GM12872 (cell line): ENCODE data around the gene EPSTI1.

Source experiments
- CTCF ChIP-seq: IDR thresholded peaks from 3 replicates; pipeline ENCODE4 v1.5.1; 2011; ENCODE audit warnings: low read depth, mild to moderate bottlenecking, low read length, moderate library complexity; ENCODE audit not compliant: insufficient read depth

Gene EPSTI1

GRCh38 chr13:43016226-43016625, 24.2 kb upstream of the EPSTI1 start:
- TF ChIP-seq CTCF: no peak

DNA sequence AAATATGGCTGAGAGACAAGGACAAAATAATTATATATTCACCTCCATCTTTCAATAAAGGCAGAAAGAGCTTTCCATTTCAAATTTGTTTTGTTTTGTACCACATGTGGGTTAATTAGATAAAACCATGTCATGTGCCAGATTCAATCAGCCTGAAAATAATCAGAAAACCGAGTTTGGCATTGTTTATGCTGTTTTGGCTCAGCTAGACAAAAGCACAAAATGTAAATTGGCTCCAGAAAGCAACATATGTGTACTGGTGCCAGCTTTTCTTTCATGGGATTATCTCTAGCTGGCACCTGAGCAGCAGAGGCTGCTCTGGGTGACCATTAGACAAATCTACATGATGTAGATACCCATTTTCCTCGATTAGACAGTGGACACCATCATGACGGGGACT, 22.1 kb upstream of the EPSTI1 start:
- no peak for TF ChIP-seq CTCF

DNA sequence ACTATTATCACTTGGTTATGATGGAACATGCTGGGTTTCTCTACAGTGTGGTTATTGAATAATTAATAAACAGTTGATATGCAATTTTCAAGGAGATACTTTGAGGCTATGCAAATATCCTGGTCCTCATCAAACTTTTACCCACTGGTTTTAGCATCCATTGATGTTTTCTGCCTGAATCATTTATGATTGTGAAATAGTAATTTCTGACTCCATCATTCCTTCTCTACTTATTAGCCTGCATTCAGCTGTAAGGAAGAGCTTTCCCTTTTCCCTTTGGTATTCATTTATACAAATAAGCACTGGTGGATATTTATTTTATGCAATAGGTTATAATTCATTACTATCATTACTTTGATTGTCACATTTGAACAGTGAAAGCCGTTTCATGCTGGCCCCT, 17.5 kb upstream of the EPSTI1 start:
- TF ChIP-seq CTCF: no peak

DNA sequence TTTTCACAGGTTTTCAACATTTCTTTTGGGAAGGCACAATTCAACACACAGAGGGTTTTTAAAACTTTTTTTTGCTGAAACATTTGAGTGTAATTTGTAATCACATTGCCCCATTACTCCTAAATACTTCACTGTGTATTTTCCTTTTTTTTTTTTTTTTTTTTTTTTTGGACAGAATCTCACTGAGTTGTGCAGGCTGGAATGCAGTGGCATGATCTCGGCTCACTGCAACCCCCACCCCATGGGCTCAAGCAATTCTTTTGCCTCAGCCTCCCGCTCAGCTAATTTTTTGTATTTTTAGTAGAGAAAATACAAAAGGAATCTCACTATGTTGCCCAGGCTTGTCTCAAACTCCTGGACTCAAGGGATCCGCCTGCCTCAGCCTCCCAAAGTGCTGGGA, 16.6 kb upstream of the EPSTI1 start:
- TF ChIP-seq CTCF: no peak

GRCh38 chr13:43006893-43007631, 15.0 kb upstream of the EPSTI1 start:
- TF ChIP-seq CTCF: no peak

DNA sequence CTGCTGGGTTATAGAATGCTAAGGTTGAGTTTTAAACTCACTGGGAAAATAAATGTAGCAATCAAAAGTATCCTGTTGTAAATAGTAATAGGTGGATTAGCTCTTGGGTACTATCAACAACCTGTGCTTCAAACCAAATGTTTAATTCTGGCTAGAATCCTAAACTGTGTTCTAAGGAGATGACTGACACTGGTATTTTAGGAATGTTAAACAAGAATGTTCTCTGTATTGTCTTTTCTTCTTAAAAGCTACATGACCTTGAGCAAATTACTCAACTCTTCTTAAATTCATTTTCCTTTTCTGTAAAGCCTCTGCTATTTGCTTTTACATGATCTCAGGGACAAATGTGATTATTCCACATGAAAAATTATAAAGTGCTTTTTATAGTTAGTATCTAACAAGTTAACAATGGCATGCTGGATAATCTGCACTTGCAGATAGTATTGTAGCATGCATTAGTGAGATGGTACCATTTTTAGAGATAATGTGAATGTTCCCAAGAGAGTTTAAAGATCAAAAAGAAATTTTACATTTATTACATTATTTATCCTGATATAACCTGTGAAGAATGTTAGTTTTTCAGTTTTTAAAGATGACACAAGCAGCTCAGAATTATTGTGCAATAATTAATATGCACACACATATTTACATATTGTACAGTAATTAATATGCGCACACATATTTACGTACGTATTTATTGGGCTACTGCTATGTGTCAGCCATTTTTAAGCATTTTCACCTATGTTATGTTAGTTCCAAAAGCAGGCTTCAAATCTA, 13.6 kb upstream of the EPSTI1 start:
- no peak for TF ChIP-seq CTCF

GRCh38 chr13:43003729-43004128, 11.7 kb upstream of the EPSTI1 start:
- no peak for TF ChIP-seq CTCF
